Fibroblast of lung (primary cell): Measurements from ENCODE around the gene CALN1. TPM values are rescaled to one million over a fixed set of nuclear protein-coding genes. Genes with fewer than 3 reads are reported as not detected.

Experiments
- DNase-seq, 2 donors: peaks; one replicate each; pipeline versions ENCODE4 v3.0.0 to v3.0.0-alpha.2; 2010; ENCODE audit warnings: low read depth in 2 of 2
- H2AFZ ChIP-seq: 2 replicates; pipeline ENCODE4 v1.5.1; 2012; ENCODE audit warnings: low read length, control low read depth, inconsistent platforms
- H3K27ac ChIP-seq: 2 replicates; pipeline ENCODE4 v1.5.1; 2011; ENCODE audit warnings: low read length, control low read depth; ENCODE audit not compliant: insufficient read depth
- H3K27me3 ChIP-seq: 2 replicates; pipeline ENCODE4 v1.5.1; 2011; ENCODE audit warnings: mild to moderate bottlenecking, low read length; ENCODE audit not compliant: control insufficient read depth, insufficient read depth
- H3K36me3 ChIP-seq: 2 replicates; pipeline ENCODE4 v1.5.1; 2011; ENCODE audit warnings: low read length; ENCODE audit not compliant: control insufficient read depth, insufficient read depth
- H3K4me1 ChIP-seq: 2 replicates; pipeline ENCODE4 v1.5.1; 2011; ENCODE audit warnings: low read length; ENCODE audit not compliant: control insufficient read depth, insufficient read depth; ENCODE audit errors: extremely low read depth
- H3K4me2 ChIP-seq: 2 replicates; pipeline ENCODE4 v1.5.1; 2011; ENCODE audit warnings: low read length, control low read depth; ENCODE audit not compliant: insufficient read depth; ENCODE audit errors: extremely low read depth
- H3K4me3 ChIP-seq, 4 experiments: fragments of 200-600 bp in 1 of 4; sonication (generic) in 1 of 4; replicated peaks in 1 of 4; 2 replicates each; pipeline ENCODE4 v1.5.1; 2011 to 2016; ENCODE audit warnings: low read length in 4 of 4, low read depth in 3 of 4, mild to moderate bottlenecking in 3 of 4, control low read depth in 2 of 4, inconsistent platforms in 1 of 4, mixed read lengths in 1 of 4; ENCODE audit not compliant: insufficient read depth in 1 of 4; ENCODE audit errors: control extremely low read depth in 1 of 4
- H3K79me2 ChIP-seq: 2 replicates; pipeline ENCODE4 v1.5.1; 2012; ENCODE audit warnings: mild to moderate bottlenecking, low read length, inconsistent platforms; ENCODE audit not compliant: control insufficient read depth, insufficient read depth
- H3K9ac ChIP-seq: 2 replicates; pipeline ENCODE4 v1.5.1; 2011; ENCODE audit warnings: mild to moderate bottlenecking, low read length, control low read depth; ENCODE audit not compliant: insufficient read depth
- H3K9me3 ChIP-seq: 2 replicates; pipeline ENCODE4 v1.5.1; 2012; ENCODE audit warnings: low read depth, low read length; ENCODE audit not compliant: control insufficient read depth, insufficient read depth
- H4K20me1 ChIP-seq: 2 replicates; pipeline ENCODE4 v1.5.1; 2011; ENCODE audit warnings: low read length; ENCODE audit not compliant: control insufficient read depth, insufficient read depth; ENCODE audit errors: extremely low read depth
- EZH2 ChIP-seq: IDR thresholded peaks from 2 replicates; pipeline ENCODE4 v1.5.1; 2012; ENCODE audit warnings: low read length, control low read depth, mild to moderate bottlenecking; ENCODE audit errors: missing control alignments
- polyA plus RNA-seq, 2 donors: library from polyadenylated mRNA; depleted of rRNA in 1 of 2; stranded (reverse) in 1 of 2; unstranded in 1 of 2; fragments of >200 nt; gene quantifications; 2 replicates each; pipeline ENCODE4 v1.2.1, GENCODE V29; 2011 to 2012; ENCODE audit warnings: missing spikeins in 1 of 2
- total RNA-seq: library from RNA; depleted of rRNA; stranded (reverse); fragments of >200 nt; gene quantifications from 2 replicates; pipeline ENCODE4 v1.2.1, GENCODE V29; 2014
- TF ChIP-seq, protein P1 (sequence below), 2 donors: IDR thresholded peaks in 1 of 2; conservative IDR thresholded peaks in 1 of 2; 1 replicate in 1 of 2; 2 replicates in 1 of 2; pipeline ENCODE4 v1.5.1; 2011 to 2012; ENCODE audit warnings: low read length in 2 of 2, control low read depth in 1 of 2, inconsistent platforms in 1 of 2, low read depth in 1 of 2, mild to moderate bottlenecking in 1 of 2

CALN1 gene
- total and polyA plus RNA-seq, 2 donors (not counting 1 experiment from before 2014, with no cell fraction given) = not detected

- Histone ChIP-seq H3K9ac (no peak overlapping the region), H3K4me1 (no peaks in the 10 kb centered on the region), H3K79me2 (no peaks in the 10 kb centered on the region), H3K4me2 (no peak overlapping the region), H2AFZ (no peak overlapping the region), H3K36me3 (no peaks in the 10 kb centered on the region), H3K27ac (no peak overlapping the region), H3K9me3 (no peaks in the 10 kb centered on the region), H4K20me1 (no peaks in the 10 kb centered on the region), H3K4me3 (no peak overlapping the region), H3K27me3 (no peaks in the 10 kb centered on the region)
- TF ChIP-seq, protein P1, sequence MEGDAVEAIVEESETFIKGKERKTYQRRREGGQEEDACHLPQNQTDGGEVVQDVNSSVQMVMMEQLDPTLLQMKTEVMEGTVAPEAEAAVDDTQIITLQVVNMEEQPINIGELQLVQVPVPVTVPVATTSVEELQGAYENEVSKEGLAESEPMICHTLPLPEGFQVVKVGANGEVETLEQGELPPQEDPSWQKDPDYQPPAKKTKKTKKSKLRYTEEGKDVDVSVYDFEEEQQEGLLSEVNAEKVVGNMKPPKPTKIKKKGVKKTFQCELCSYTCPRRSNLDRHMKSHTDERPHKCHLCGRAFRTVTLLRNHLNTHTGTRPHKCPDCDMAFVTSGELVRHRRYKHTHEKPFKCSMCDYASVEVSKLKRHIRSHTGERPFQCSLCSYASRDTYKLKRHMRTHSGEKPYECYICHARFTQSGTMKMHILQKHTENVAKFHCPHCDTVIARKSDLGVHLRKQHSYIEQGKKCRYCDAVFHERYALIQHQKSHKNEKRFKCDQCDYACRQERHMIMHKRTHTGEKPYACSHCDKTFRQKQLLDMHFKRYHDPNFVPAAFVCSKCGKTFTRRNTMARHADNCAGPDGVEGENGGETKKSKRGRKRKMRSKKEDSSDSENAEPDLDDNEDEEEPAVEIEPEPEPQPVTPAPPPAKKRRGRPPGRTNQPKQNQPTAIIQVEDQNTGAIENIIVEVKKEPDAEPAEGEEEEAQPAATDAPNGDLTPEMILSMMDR (conservative IDR thresholded peaks at IDR 0.05 in 1 of 2, IDR thresholded peaks at IDR 0.05 in 1 of 2; ENCODE audit: low read depth in 1 of 2, low read length in 2 of 2) = no peak
- no peak for DNase-seq
Observed at GRCh38 chr7:72020311-72020710, 391.8 kb downstream of the CALN1 start.

- no peaks in the 10 kb centered on the region for H3K36me3 ChIP-seq
- no peak for DNase-seq
Observed at GRCh38 chr7:72019436-72019835, 392.7 kb downstream of the CALN1 start.

GRCh38 chr7:72017756-72018155 is 394.4 kb downstream of the CALN1 start:
- no peak overlapping the region for H3K27ac ChIP-seq
- H3K27me3 ChIP-seq = no peaks in the 10 kb centered on the region
- H3K9ac ChIP-seq = no peak overlapping the region
- no peaks in the 10 kb centered on the region for H3K36me3 ChIP-seq
- H3K79me2 ChIP-seq = no peaks in the 10 kb centered on the region
- H2AFZ ChIP-seq = no peak overlapping the region
- no peak for DNase-seq
- H3K9me3 ChIP-seq = no peaks in the 10 kb centered on the region
- H3K4me3 ChIP-seq = no peak overlapping the region
- H3K4me1 ChIP-seq = no peaks in the 10 kb centered on the region
- TF ChIP-seq EZH2 = no peak
- TF ChIP-seq, protein P1 (conservative IDR thresholded peaks at IDR 0.05 in 1 of 2, IDR thresholded peaks at IDR 0.05 in 1 of 2; ENCODE audit: low read depth in 1 of 2, low read length in 2 of 2) = no peak
- H3K4me2 ChIP-seq = no peak overlapping the region
- no peaks in the 10 kb centered on the region for H4K20me1 ChIP-seq

More at GRCh38 chr7:72019436-72019835, 392.7 kb downstream of the CALN1 start:
- H3K79me2 ChIP-seq = no peaks in the 10 kb centered on the region
- no peaks in the 10 kb centered on the region for H3K27me3 ChIP-seq
- no peak overlapping the region for H2AFZ ChIP-seq
- H3K9ac ChIP-seq = no peak overlapping the region
- no peak overlapping the region for H3K27ac ChIP-seq
- no peak overlapping the region for H3K4me3 ChIP-seq
- no peaks in the 10 kb centered on the region for H4K20me1 ChIP-seq
- H3K4me1 ChIP-seq = no peaks in the 10 kb centered on the region
- no peaks in the 10 kb centered on the region for H3K9me3 ChIP-seq
- TF ChIP-seq EZH2 = no peak
- TF ChIP-seq, protein P1 (conservative IDR thresholded peaks at IDR 0.05 in 1 of 2, IDR thresholded peaks at IDR 0.05 in 1 of 2; ENCODE audit: low read depth in 1 of 2, low read length in 2 of 2) = no peak
- no peak overlapping the region for H3K4me2 ChIP-seq
